Fibroblast of mammary gland (primary cell): Measurements from ENCODE around the gene PIP4K2B.

ENCODE experiments used
- DNase-seq: peaks from one replicate; pipeline ENCODE4 v3.0.0-alpha.2; 2010; ENCODE audit warnings: low read depth
- H3K4me3 ChIP-seq: 2 replicates; pipeline ENCODE4 v1.5.1; 2011; ENCODE audit warnings: low read depth, mild to moderate bottlenecking, low read length, moderate library complexity; ENCODE audit not compliant: control insufficient read depth
- CTCF ChIP-seq: conservative IDR thresholded peaks from 2 replicates; pipeline ENCODE4 v1.5.1; 2011; ENCODE audit warnings: low read depth, low read length, inconsistent platforms; ENCODE audit not compliant: control insufficient read depth, insufficient read depth

The PIP4K2B gene

GRCh38 chr17:38779965-38780752 lies 19.2 kb downstream of the PIP4K2B start:
- no peak overlapping the region for H3K4me3 ChIP-seq
- DNase-seq = no peak
- no peak for TF ChIP-seq CTCF

- DNase-seq = no peak
Measured at GRCh38 chr17:38777641-38778250, 21.6 kb downstream of the PIP4K2B start.

DNA sequence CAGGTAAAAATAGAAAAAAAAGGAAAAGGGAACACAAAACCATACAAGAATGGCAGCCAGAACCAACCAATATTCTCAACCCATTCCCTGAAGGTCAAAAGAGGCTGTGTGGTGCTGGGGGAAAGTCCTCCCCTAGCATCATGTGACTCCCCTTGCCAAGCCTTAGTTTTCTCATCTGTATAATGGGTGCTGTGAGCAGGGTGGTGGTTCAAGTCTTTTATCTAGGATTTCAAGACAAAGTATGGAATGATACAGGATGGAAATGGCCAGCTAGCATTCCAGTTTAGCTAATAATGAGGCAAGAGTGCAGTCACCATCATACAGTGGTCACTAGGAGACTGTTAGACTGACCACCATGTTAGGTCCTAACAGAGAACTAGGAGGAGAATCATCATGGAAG lies 26.1 kb downstream of the PIP4K2B start:
- DNase-seq = no peak
- TF ChIP-seq CTCF = no peak
- H3K4me3 ChIP-seq = no peak overlapping the region

More at GRCh38 chr17:38777641-38778250, 21.6 kb downstream of the PIP4K2B start:
- H3K4me3 ChIP-seq = no peak overlapping the region
- TF ChIP-seq CTCF = no peak

DNA sequence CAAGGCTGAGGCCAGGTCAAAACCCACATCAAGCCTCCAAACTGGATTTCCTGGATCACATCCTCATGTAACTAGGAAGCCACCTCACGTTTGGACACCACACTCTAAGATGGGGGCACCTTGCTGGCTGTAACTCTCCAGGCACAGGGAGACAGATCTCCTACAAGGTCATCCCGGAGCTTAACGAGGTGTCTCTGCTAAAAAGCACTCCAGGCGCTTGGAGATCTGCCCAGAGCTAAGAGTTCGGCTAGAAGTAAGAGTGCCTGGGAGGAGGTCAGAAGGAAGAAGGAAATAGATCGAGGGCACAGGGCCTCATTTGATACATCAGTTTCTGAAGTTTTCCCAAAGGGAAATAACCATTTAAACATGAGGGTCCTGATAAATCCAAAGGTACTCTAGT lies 30.9 kb downstream of the PIP4K2B start:
- no peak for DNase-seq
- H3K4me3 ChIP-seq = no peak overlapping the region
- no peak for TF ChIP-seq CTCF

DNA sequence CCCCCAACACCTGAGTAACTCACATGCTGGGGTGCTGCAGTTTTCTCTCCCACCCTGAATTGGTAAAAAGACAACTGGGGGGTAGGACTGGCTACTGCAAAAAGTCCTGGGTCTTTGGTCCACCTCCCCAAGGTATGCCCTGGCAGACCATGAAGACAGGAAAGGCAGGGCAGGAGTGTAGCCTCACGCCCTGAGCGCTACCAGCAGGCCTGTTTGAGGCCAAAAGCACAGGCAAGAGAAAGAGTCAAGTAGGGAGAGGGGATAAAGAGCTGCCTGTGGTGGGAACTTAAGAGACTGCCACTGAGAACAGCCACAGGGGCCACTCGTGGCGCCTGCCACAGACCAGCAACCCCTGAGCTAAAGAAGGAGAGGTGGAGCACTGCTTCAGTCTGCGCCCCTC lies 33.0 kb downstream of the PIP4K2B start:
- DNase-seq = no peak
- H3K4me3 ChIP-seq = no peak overlapping the region
- TF ChIP-seq CTCF = no peak

DNA sequence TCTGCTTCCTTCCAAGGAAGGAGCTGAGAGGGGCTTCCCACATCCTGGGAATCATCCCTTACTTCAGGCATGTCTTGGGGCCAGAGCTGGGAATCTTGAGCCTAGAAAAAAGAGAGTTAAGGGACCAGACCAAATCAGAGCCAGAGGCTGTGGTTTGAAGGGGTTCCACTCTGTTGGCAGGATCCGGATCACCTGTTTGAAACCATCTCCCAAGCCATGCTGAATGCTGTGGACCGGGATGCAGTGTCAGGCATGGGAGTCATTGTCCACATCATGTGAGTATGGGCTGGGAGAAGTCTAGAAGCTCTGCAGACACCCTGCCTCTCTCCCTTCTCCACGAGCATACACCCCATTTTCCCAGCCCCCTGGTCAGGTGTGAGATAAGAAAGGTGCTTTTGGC lies 37.1 kb downstream of the PIP4K2B start:
- H3K4me3 ChIP-seq = no peak overlapping the region
- TF ChIP-seq CTCF = no peak
- DNase-seq = no peak
